DOHH2 (cell line): Measurements from ENCODE around the gene C1QTNF6.

Experiments used
- H3F3A ChIP-seq: fragments of 200-600 bp; sonication (generic), shearing (Covaris generic); 2 replicates; pipeline ENCODE4 v1.6.0; 2016; ENCODE audit warnings: antibody characterized with exemption, mild to moderate bottlenecking; ENCODE audit not compliant: control insufficient read depth, insufficient read depth
- H3K27ac ChIP-seq: fragments of 200-600 bp; sonication (generic); 2 replicates; pipeline ENCODE4 v1.5.1; 2014; ENCODE audit warnings: low read depth, mild to moderate bottlenecking, low read length, moderate library complexity
- H3K27me3 ChIP-seq: fragments of 200-600 bp; sonication (generic); 2 replicates; pipeline ENCODE4 v1.6.1; 2014; ENCODE audit warnings: mild to moderate bottlenecking, low read length, mixed read lengths; ENCODE audit not compliant: control insufficient read depth
- H3K36me3 ChIP-seq: fragments of 200-600 bp; sonication (generic); 2 replicates; pipeline ENCODE4 v1.6.1; 2014; ENCODE audit warnings: mild to moderate bottlenecking, low read length, moderate library complexity, mixed read lengths; ENCODE audit not compliant: control insufficient read depth
- H3K4me1 ChIP-seq: fragments of 200-600 bp; sonication (generic); 2 replicates; pipeline ENCODE4 v1.6.1; 2014; ENCODE audit warnings: mild to moderate bottlenecking, low read length, mixed read lengths; ENCODE audit not compliant: control insufficient read depth
- H3K4me2 ChIP-seq: fragments of 200-600 bp; sonication (generic); 2 replicates; pipeline ENCODE4 v1.6.0; 2014; ENCODE audit warnings: mild to moderate bottlenecking, low read length, moderate library complexity
- H3K4me3 ChIP-seq: fragments of 200-600 bp; sonication (generic); 2 replicates; pipeline ENCODE4 v1.5.1; 2014; ENCODE audit warnings: mild to moderate bottlenecking, low read length, mixed read lengths
- H3K79me2 ChIP-seq: fragments of 200-600 bp; sonication (generic); 2 replicates; pipeline ENCODE4 v1.6.1; 2014; ENCODE audit warnings: mild to moderate bottlenecking, low read length, mixed read lengths; ENCODE audit not compliant: control insufficient read depth
- H3K9me2 ChIP-seq: fragments of 200-600 bp; sonication (generic); replicated peaks from 2 replicates; pipeline ENCODE4 v1.6.1; 2014; ENCODE audit warnings: mild to moderate bottlenecking, low read length, mixed read lengths; ENCODE audit not compliant: control insufficient read depth
- H3K9me3 ChIP-seq: fragments of 200-600 bp; sonication (generic); 2 replicates; pipeline ENCODE4 v1.6.1; 2014; ENCODE audit warnings: antibody characterized with exemption, low read length, mixed read lengths; ENCODE audit not compliant: control insufficient read depth, insufficient read depth
- H4K20me1 ChIP-seq: fragments of 200-600 bp; sonication (generic); 2 replicates; pipeline ENCODE4 v1.6.0; 2014; ENCODE audit warnings: low read depth, mild to moderate bottlenecking, antibody characterized with exemption, low read length, moderate library complexity; ENCODE audit not compliant: control insufficient read depth, insufficient read depth
- EZH2phosphoT487 ChIP-seq: fragments of 200-600 bp; sonication (generic); IDR thresholded peaks from 2 replicates; pipeline ENCODE4 v1.6.1; 2017; ENCODE audit warnings: borderline replicate concordance, mild to moderate bottlenecking, antibody characterized with exemption, low read length, moderate library complexity, mixed read lengths
- TF ChIP-seq, protein P1 (sequence below): fragments of 200-600 bp; sonication (generic); IDR thresholded peaks from one replicate; pipeline ENCODE4 v1.5.1; 2014; ENCODE audit warnings: antibody characterized with exemption, mild to moderate bottlenecking, low read depth, low read length; ENCODE audit not compliant: poor library complexity, severe bottlenecking

C1QTNF6 gene

DNA sequence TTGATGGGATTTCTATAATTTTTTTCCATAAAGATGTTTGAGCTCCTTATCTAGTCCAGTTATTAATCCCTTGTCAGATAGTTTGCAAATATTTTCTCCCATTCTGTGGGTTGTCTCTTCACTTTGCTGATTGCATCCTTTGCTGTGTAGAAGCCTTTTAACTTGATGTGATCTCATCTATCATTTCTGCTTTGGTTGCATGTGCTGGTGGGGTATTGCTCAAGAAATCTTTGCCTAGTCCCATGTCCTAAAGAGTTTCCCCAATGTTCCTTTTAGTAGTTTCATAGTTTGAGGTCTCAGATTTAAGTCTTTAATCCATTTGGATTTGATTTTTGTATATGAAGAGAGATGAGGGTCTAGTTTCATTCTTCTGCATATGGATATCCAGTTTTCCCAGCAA, 36.6 kb downstream of the C1QTNF6 start:
- Histone ChIP-seq H3K9me2 (no peaks in the 10 kb centered on the region), H3K9me3 (no peaks in the 10 kb centered on the region), H3K4me2 (no peak overlapping the region), H3K79me2 (no peaks in the 10 kb centered on the region), H3K27me3 (peaks cover 18% of the 10 kb centered on the region), H3K27ac (no peak overlapping the region), H3K4me1 (peaks cover 8% of the 10 kb centered on the region; the same call in 1 of the 2 replicates), H4K20me1 (no peaks in the 10 kb centered on the region), H3K36me3 (no peaks in the 10 kb centered on the region), H3F3A (no peaks in the 10 kb centered on the region), H3K4me3 (no peak overlapping the region)
- no peak for TF ChIP-seq EZH2phosphoT487
- TF ChIP-seq, protein P1, sequence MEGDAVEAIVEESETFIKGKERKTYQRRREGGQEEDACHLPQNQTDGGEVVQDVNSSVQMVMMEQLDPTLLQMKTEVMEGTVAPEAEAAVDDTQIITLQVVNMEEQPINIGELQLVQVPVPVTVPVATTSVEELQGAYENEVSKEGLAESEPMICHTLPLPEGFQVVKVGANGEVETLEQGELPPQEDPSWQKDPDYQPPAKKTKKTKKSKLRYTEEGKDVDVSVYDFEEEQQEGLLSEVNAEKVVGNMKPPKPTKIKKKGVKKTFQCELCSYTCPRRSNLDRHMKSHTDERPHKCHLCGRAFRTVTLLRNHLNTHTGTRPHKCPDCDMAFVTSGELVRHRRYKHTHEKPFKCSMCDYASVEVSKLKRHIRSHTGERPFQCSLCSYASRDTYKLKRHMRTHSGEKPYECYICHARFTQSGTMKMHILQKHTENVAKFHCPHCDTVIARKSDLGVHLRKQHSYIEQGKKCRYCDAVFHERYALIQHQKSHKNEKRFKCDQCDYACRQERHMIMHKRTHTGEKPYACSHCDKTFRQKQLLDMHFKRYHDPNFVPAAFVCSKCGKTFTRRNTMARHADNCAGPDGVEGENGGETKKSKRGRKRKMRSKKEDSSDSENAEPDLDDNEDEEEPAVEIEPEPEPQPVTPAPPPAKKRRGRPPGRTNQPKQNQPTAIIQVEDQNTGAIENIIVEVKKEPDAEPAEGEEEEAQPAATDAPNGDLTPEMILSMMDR: no peak

DNA sequence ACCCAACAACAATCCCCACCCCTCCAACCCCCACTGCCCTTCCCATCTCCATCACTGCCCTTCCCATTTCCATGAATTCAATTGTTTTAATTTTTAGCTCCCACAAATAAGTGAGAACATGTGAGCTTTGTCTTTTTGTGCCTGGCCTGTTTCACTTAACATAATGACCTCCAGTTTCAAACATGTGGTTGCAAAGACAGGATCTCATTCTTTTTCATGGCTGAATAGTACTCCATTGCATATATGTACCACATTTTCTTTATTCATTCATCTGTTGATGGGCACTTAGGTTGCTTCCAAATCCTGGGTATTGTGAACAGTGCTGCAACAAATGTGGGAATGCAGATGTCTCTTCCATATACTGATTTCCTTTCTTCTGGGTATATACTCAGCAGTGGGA, 37.3 kb downstream of the C1QTNF6 start:
- Histone ChIP-seq H3K4me1 (peaks cover 8% of the 10 kb centered on the region; the same call in 1 of the 2 replicates), H3K4me3 (no peak overlapping the region), H3K27ac (no peak overlapping the region), H4K20me1 (no peaks in the 10 kb centered on the region), H3F3A (no peaks in the 10 kb centered on the region), H3K9me2 (no peaks in the 10 kb centered on the region), H3K36me3 (no peaks in the 10 kb centered on the region), H3K27me3 (peaks cover 18% of the 10 kb centered on the region), H3K9me3 (no peaks in the 10 kb centered on the region), H3K4me2 (no peak overlapping the region), H3K79me2 (no peaks in the 10 kb centered on the region)
- TF ChIP-seq EZH2phosphoT487: no peak
- TF ChIP-seq, protein P1: no peak

DNA sequence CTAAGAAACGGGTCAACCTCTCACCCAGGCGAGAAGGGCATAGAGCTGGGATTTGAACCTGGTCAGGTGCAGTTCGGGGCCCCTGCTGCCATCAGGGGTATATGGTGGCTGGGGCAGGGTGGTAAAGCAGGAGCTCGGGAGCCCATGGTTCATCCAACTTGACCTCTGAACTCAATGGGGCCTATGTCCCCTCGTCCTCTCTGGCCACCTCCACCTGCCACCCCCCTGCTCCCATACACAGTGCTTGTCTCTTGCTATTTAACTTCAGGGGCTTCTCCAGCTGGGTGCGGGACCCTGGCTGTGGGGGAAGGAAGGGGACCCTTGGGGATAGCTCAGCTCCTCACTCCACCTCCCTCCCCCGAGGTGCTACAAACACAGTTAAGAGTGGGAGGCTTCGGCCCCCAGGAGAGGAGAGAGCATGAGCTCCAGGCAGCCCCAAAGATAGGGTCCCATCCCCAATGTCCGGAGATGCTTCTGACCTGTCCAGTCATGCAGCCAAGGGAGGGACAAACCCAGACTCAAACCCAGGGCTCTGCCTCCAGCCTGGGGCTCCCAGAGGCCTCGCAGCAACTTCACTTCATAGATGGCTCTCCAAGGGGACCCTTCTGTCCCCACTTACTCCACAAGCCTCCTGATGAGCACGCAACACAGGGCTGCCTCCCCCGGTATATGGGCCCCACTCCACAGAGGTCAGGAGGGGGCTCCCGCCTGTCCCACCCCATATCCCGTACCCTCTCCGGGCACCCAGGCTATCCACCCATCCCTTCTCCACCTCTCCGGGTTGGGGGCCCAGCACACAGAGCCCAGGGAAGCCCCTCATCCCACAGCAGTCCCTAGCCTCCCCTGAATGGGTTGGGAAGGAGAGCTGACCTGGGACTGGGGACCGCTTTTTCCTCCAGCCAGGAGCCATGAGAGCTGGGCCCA, 39.0 kb downstream of the C1QTNF6 start:
- H4K20me1 ChIP-seq: no peaks in the 10 kb centered on the region
- no peaks in the 10 kb centered on the region for H3K36me3 ChIP-seq
- H3K9me2 ChIP-seq: no peaks in the 10 kb centered on the region
- no peak overlapping the region for H3K4me2 ChIP-seq
- peaks cover 8% of the 10 kb centered on the region; the same call in 1 of the 2 replicates for H3K4me1 ChIP-seq
- H3K27me3 ChIP-seq: peaks cover 16% of the 10 kb centered on the region
- TF ChIP-seq, protein P1: no peak
- TF ChIP-seq EZH2phosphoT487: no peak
- no peak overlapping the region for H3K4me3 ChIP-seq
- no peaks in the 10 kb centered on the region for H3F3A ChIP-seq
- H3K79me2 ChIP-seq: no peaks in the 10 kb centered on the region
- H3K9me3 ChIP-seq: no peaks in the 10 kb centered on the region
- no peak overlapping the region for H3K27ac ChIP-seq
